Colonic mucosa (tissue), 4 donors: Measurements from ENCODE around the gene TDRD10. TPM values are rescaled to one million over a fixed set of nuclear protein-coding genes. Genes with fewer than 3 reads are reported as not detected.

Experiments
- DNase-seq: peaks from one replicate; pipeline ENCODE4 v3.0.0-alpha.2; 2020
- H3K27ac ChIP-seq: fragments of 200-600 bp; one replicate; pipeline ENCODE4 v1.8.0; 2021
- H3K27me3 ChIP-seq: fragments of 200-600 bp; one replicate; pipeline ENCODE4 v1.8.0; 2021
- H3K36me3 ChIP-seq: fragments of 200-600 bp; one replicate; pipeline ENCODE4 v1.8.0; 2021
- H3K4me1 ChIP-seq: fragments of 200-600 bp; one replicate; pipeline ENCODE4 v1.8.0; 2021; ENCODE audit warnings: mild to moderate bottlenecking
- H3K4me3 ChIP-seq: fragments of 200-600 bp; one replicate; pipeline ENCODE4 v1.8.0; 2021
- H3K9ac ChIP-seq, 2 donors: one replicate each; pipeline ENCODE4 v1.7.0; 2013; ENCODE audit warnings: control low read depth in 2 of 2, low read depth in 2 of 2, low read length in 2 of 2
- H3K9me3 ChIP-seq: fragments of 200-600 bp; one replicate; pipeline ENCODE4 v1.8.0; 2021
- CTCF ChIP-seq: fragments of 200-600 bp; IDR thresholded peaks from one replicate; pipeline ENCODE4 v1.8.0; 2022; ENCODE audit warnings: antibody characterized with exemption, mild to moderate bottlenecking
- intact Hi-C: fragments of 100-400 bp; cut with DNase I; formaldehyde crosslinking; loops from one replicate; pipeline ENCODE4 v1.14.1; 2022
- total RNA-seq, 2 donors: library from RNA; stranded (reverse); fragmentation: NEBNext Ultra II Directional in 1 of 2; extraction: Animal tissue kit (Norgen Biotek cat#: 25700) in 1 of 2; gene quantifications; one replicate each; pipeline ENCODE4 v1.2.1, GENCODE V29; 2021
- donor health status: healthy.
- donor health status: DM: no; HTN: no; CAD: no.
- donor health status: DM: no; HTN: no; CAD: no.

The TDRD10 gene
- total RNA-seq, 2 donors from 2014 or later, result 0.42 to 0.67 TPM

GRCh38 chr1:154578058-154578418 lies 76.0 kb downstream of the TDRD10 start:
- Histone ChIP-seq H3K27me3 (no peaks in the 10 kb centered on the region), H3K4me1 (no peaks in the 10 kb centered on the region), H3K9ac (no peak overlapping the region), H3K9me3 (no peaks in the 10 kb centered on the region), H3K27ac (no peak overlapping the region), H3K4me3 (no peak overlapping the region), H3K36me3 (peaks cover 8% of the 10 kb centered on the region)
- TF ChIP-seq CTCF, result no peak
- no peak for DNase-seq
- intact Hi-C loops, result no loop called here

- Histone ChIP-seq H3K9ac (no peak overlapping the region), H3K9me3 (no peaks in the 10 kb centered on the region), H3K36me3 (peaks cover 20% of the 10 kb centered on the region), H3K27me3 (no peaks in the 10 kb centered on the region), H3K4me3 (no peak overlapping the region), H3K4me1 (no peaks in the 10 kb centered on the region), H3K27ac (no peak overlapping the region)
- intact Hi-C loops, result no loop called here
- DNase-seq, result no peak
- no peak for TF ChIP-seq CTCF
Observed at GRCh38 chr1:154579374-154579773, 77.4 kb downstream of the TDRD10 start.

- Histone ChIP-seq H3K27ac (no peak overlapping the region), H3K36me3 (peaks cover 43% of the 10 kb centered on the region)
- intact Hi-C loops, result no loop called here
Observed at GRCh38 chr1:154581766-154582165, 79.7 kb downstream of the TDRD10 start.

GRCh38 chr1:154582885-154583284 lies 80.9 kb downstream of the TDRD10 start:
- Histone ChIP-seq H3K36me3 (peaks cover 51% of the 10 kb centered on the region), H3K9me3 (no peaks in the 10 kb centered on the region), H3K4me3 (no peak overlapping the region), H3K9ac (no peak overlapping the region), H3K4me1 (no peaks in the 10 kb centered on the region), H3K27me3 (no peaks in the 10 kb centered on the region), H3K27ac (no peak overlapping the region)
- DNase-seq, result no peak
- no peak for TF ChIP-seq CTCF
- intact Hi-C loops, result no loop called here

More at GRCh38 chr1:154581766-154582165, 79.7 kb downstream of the TDRD10 start:
- no peak for DNase-seq
- no peak for TF ChIP-seq CTCF
- no peaks in the 10 kb centered on the region for H3K9me3 ChIP-seq
- H3K9ac ChIP-seq, result no peak overlapping the region
- H3K27me3 ChIP-seq, result no peaks in the 10 kb centered on the region
- H3K4me1 ChIP-seq, result no peaks in the 10 kb centered on the region
- no peak overlapping the region for H3K4me3 ChIP-seq

- H3K36me3 ChIP-seq, result peaks cover 60% of the 10 kb centered on the region
- H3K9me3 ChIP-seq, result no peaks in the 10 kb centered on the region
- no peak overlapping the region for H3K4me3 ChIP-seq
- H3K27me3 ChIP-seq, result no peaks in the 10 kb centered on the region
- no peak for DNase-seq
- H3K4me1 ChIP-seq, result no peaks in the 10 kb centered on the region
- TF ChIP-seq CTCF, result no peak
- no peak overlapping the region for H3K27ac ChIP-seq
- peak overlapping the region in 1 of 2 donors; percentile 35 for H3K9ac ChIP-seq
- intact Hi-C loops, result no loop called here
Observed at GRCh38 chr1:154583773-154584172, 81.8 kb downstream of the TDRD10 start.
